Measurements from ENCODE around the gene SF3B2. TPM values are rescaled to one million over a fixed set of nuclear protein-coding genes. Genes with fewer than 3 reads are reported as not detected.

Gene SF3B2
- total RNA-seq, 1 donor from 2014 or later = 201 TPM

DNA sequence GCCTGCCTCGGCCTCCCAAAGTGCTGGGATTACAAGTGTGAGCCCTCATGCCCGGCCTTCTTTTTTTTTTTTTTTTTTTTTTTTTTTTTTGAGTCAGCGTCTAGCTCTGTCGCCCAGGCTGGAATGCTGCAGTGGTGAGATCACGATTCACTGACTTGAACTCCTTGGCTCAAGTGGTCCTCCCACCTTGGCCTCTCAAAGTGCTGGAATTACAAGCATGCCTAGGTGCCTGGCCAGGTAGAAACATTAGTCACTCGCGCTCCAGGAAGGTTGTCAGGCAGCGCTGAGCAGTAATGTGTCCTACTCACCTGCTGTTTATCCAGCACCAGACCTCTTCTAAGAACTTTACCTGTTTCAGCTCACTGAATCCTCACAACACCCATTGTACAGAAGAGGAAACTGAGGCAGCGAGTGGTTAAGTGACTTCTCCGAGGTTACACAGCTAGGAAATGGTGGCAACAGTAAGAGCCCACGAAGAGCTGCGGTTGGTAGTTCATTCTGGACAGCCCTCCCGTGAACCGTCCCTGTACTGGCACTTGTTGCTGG lies 40.9 kb upstream of the SF3B2 start:
- no peaks in the 10 kb centered on the region for H3K9me3 Mint-ChIP-seq
- no peak overlapping the region for H3K27ac Mint-ChIP-seq

DNA sequence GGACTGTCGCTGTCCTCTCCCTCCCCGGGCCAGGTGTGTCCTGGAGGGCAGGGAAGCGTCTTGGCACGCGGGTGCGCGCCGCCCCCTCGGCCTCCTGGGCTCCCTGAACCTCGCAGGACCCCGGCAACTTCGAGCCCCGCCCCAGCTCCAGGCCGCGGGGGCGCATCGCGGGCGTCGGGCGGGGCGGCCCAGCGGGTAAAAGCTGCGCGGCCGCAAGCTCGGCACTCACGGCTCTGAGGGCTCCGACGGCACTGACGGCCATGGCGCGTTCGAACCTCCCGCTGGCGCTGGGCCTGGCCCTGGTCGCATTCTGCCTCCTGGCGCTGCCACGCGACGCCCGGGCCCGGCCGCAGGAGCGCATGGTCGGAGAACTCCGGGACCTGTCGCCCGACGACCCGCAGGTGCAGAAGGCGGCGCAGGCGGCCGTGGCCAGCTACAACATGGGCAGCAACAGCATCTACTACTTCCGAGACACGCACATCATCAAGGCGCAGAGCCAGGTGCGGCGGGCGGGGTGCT lies 40.3 kb upstream of the SF3B2 start, which contains the start of gene CST6:
TSS of gene CST6 (plus strand) at position 224 of the 519 bp plus-strand sequence. CDS start at position 261, 37 bp downstream.
- no peaks in the 10 kb centered on the region for H3K9me3 Mint-ChIP-seq

More for the DNA sequence above, 40.9 kb upstream of the SF3B2 start:
- DNase-seq (ENCODE audit: low spot score in 2 of 2, unreplicated experiment in 2 of 2) = no peak
- TF ChIP-seq, protein P1, sequence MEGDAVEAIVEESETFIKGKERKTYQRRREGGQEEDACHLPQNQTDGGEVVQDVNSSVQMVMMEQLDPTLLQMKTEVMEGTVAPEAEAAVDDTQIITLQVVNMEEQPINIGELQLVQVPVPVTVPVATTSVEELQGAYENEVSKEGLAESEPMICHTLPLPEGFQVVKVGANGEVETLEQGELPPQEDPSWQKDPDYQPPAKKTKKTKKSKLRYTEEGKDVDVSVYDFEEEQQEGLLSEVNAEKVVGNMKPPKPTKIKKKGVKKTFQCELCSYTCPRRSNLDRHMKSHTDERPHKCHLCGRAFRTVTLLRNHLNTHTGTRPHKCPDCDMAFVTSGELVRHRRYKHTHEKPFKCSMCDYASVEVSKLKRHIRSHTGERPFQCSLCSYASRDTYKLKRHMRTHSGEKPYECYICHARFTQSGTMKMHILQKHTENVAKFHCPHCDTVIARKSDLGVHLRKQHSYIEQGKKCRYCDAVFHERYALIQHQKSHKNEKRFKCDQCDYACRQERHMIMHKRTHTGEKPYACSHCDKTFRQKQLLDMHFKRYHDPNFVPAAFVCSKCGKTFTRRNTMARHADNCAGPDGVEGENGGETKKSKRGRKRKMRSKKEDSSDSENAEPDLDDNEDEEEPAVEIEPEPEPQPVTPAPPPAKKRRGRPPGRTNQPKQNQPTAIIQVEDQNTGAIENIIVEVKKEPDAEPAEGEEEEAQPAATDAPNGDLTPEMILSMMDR (IDR thresholded peaks at IDR 0.05; ENCODE audit: unreplicated experiment) = no peak
- no peaks in the 10 kb centered on the region for H3K36me3 Mint-ChIP-seq
- H3K4me1 Mint-ChIP-seq = no peaks in the 10 kb centered on the region
- H3K4me3 Mint-ChIP-seq = no peak overlapping the region
- peaks cover 2% of the 10 kb centered on the region for H3K27me3 Mint-ChIP-seq (ENCODE audit: low read depth)

DNA sequence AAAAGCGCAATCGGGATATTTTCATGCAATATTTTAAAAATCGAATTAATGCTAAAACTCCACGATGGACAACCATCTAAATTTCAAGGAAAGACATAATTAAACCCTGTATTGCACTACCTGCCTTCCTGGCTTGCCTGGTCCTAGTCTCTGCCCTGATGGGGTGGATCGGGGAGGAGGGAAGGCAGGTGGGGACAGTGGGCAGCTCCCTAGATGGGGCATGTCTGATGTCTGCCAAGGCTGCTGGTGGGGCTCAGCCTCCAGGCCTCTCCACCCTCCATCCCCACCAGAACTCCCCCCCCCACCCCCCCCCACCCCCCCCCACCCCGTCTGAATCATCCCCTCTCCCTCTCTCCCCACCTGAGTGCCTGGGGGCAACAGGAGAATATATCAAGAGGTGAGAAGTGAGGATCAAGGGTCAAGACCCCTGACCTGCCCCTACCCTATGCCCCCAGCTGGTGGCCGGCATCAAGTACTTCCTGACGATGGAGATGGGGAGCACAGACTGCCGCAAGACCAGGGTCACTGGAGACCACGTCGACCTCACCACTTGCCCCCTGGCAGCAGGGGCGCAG lies 39.7 kb upstream of the SF3B2 start:
- Mint-ChIP-seq H3K4me3 (no peak overlapping the region), H3K9me3 (no peaks in the 10 kb centered on the region), H3K36me3 (no peaks in the 10 kb centered on the region), H3K27me3 (ENCODE audit: low read depth) (peaks cover 2% of the 10 kb centered on the region), H3K27ac (no peak overlapping the region), H3K4me1 (no peaks in the 10 kb centered on the region)
- TF ChIP-seq, protein P1 (IDR thresholded peaks at IDR 0.05; ENCODE audit: unreplicated experiment) = no peak
- no peak for DNase-seq (ENCODE audit: low spot score in 2 of 2, unreplicated experiment in 2 of 2)

More for the DNA sequence above, 40.3 kb upstream of the SF3B2 start, which contains the start of gene CST6:
- DNase-seq (ENCODE audit: low spot score in 2 of 2, unreplicated experiment in 2 of 2) = no peak
- peaks cover 2% of the 10 kb centered on the region for H3K27me3 Mint-ChIP-seq (ENCODE audit: low read depth)
- no peak within 1 kb of the TSS for H3K4me3 Mint-ChIP-seq
- no peak within 1 kb of the TSS for H3K27ac Mint-ChIP-seq
- H3K36me3 Mint-ChIP-seq = no peaks in the 10 kb centered on the region
- H3K4me1 Mint-ChIP-seq = no peaks in the 10 kb centered on the region
- TF ChIP-seq, protein P1 (IDR thresholded peaks at IDR 0.05; ENCODE audit: unreplicated experiment) = no peak

DNA sequence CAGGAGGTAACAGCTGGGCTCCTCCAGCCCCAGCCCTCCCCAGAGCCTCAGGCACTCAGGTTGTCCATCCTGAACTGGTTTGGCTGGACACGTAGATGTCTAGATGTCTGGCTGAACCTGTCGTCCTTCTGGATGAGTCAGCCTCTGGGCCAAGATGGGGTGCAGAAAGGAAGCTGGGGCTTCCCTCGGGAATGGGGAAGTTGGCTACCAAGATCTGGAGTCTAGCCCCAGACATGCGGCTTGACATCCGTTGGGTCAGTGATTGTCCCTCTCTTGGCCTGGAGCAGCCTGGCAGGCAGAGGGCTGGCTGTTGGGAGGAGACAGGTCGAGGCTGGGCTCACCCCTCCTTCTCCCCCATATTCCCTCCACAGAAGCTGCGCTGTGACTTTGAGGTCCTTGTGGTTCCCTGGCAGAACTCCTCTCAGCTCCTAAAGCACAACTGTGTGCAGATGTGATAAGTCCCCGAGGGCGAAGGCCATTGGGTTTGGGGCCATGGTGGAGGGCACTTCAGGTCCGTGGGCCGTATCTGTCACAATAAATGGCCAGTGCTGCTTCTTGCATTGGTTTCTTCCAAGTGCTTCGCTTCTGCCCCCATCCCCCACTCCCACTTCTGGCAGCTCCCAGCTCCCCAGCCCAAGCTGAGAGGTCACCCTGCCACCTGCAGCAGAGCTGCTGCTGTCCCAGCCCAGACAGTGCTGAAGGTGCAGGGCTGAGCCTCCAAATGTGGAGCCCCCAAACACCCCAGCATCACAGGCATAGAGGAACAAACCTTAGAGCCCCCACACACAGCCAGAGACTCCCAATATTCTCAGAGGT lies 39.0 kb upstream of the SF3B2 start:
- no peak overlapping the region for H3K27ac Mint-ChIP-seq
- no peak overlapping the region for H3K4me3 Mint-ChIP-seq
- TF ChIP-seq, protein P1 (IDR thresholded peaks at IDR 0.05; ENCODE audit: unreplicated experiment) = no peak
- H3K27me3 Mint-ChIP-seq (ENCODE audit: low read depth) = peaks cover 2% of the 10 kb centered on the region
- H3K36me3 Mint-ChIP-seq = no peaks in the 10 kb centered on the region
- DNase-seq (ENCODE audit: low spot score in 2 of 2, unreplicated experiment in 2 of 2) = no peak
- no peaks in the 10 kb centered on the region for H3K4me1 Mint-ChIP-seq
- no peaks in the 10 kb centered on the region for H3K9me3 Mint-ChIP-seq

DNA sequence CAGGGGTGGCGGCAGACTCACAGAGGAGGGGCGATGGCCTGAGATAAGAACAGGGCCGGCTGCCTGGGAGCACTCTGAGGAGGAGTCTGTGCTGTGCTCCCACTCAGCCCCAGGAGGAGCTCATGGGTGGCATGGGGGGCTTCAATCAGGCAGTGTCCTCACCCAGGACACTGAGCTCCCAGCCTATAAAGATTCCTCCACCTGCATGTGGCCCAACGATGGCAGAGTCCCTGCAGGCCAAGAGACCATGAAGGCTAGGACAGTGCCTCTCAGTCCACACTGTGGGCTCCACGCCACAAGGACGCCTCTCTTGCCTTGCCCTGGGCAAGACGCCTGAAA lies 38.4 kb upstream of the SF3B2 start:
- Mint-ChIP-seq H3K4me1 (no peaks in the 10 kb centered on the region), H3K27ac (no peak overlapping the region), H3K4me3 (no peak overlapping the region), H3K36me3 (no peaks in the 10 kb centered on the region), H3K9me3 (no peaks in the 10 kb centered on the region), H3K27me3 (ENCODE audit: low read depth) (peaks cover 2% of the 10 kb centered on the region)
- DNase-seq (ENCODE audit: low spot score in 2 of 2, unreplicated experiment in 2 of 2) = no peak
- TF ChIP-seq, protein P1 (IDR thresholded peaks at IDR 0.05; ENCODE audit: unreplicated experiment) = no peak
